ENCODE results near the gene GTPBP1. TPM values are rescaled to one million over a fixed set of nuclear protein-coding genes. Genes with fewer than 3 reads are reported as not detected.
A peak's percentile ranks its signal among the peaks of the same experiment; 100 is the strongest.

The GTPBP1 gene
- polyA plus RNA-seq, 1 experiment: 29.3 TPM

GRCh38 chr22:38698407-38699094 is 7.2 kb upstream of the GTPBP1 start:
- H3K9me3 ChIP-seq (ENCODE audit: control insufficient read depth, insufficient read depth, low read length): no peaks in the 10 kb centered on the region
- H3K4me3 ChIP-seq (ENCODE audit: low read depth, low read length): peak overlapping the region; percentile 85
- POLR2A ChIA-PET: no interaction called here
- no peak for TF ChIP-seq CTCF (IDR thresholded peaks at IDR 0.05; ENCODE audit: low read depth, low read length)
- no peak for DNase-seq (ENCODE audit: low read depth, low spot score)
- H3K27me3 ChIP-seq (ENCODE audit: control insufficient read depth, insufficient read depth, low read length): no peaks in the 10 kb centered on the region
- no peak overlapping the region for H3K27ac ChIP-seq (ENCODE audit: low read depth, low read length)
- CTCF ChIA-PET: interaction anchor here (0.6 to 3.9 kb wide), 4 partner anchors 17 to 646 kb away, joined by 3 to 22 read pairs (median 4); partner anchors contain the start of gene TOMM22

GRCh38 chr22:38699143-38699542 is 6.6 kb upstream of the GTPBP1 start:
- Histone ChIP-seq H3K4me3 (ENCODE audit: low read depth, low read length) (peak overlapping the region; percentile 85), H3K27me3 (ENCODE audit: control insufficient read depth, insufficient read depth, low read length) (no peaks in the 10 kb centered on the region), H3K27ac (ENCODE audit: low read depth, low read length) (peak overlapping the region; percentile 31), H3K9me3 (ENCODE audit: control insufficient read depth, insufficient read depth, low read length) (no peaks in the 10 kb centered on the region)
- CTCF ChIA-PET: interaction anchor here (0.6 to 3.9 kb wide), 4 partner anchors 18 to 70 kb away, joined by 3 to 22 read pairs (median 4); partner anchors contain the start of gene TOMM22
- POLR2A ChIA-PET: interaction anchor here (0.5 to 1.1 kb wide), 3 partner anchors 13 to 219 kb away, joined by 3 to 7 read pairs (median 3); partner anchors contain the start of gene TOMM22
- TF ChIP-seq CTCF (IDR thresholded peaks at IDR 0.05; ENCODE audit: low read depth, low read length): no peak
- DNase-seq (ENCODE audit: low read depth, low spot score): no peak

GRCh38 chr22:38699784-38700183 is 6.0 kb upstream of the GTPBP1 start:
- Histone ChIP-seq H3K27me3 (ENCODE audit: control insufficient read depth, insufficient read depth, low read length) (no peaks in the 10 kb centered on the region), H3K9me3 (ENCODE audit: control insufficient read depth, insufficient read depth, low read length) (no peaks in the 10 kb centered on the region), H3K27ac (ENCODE audit: low read depth, low read length) (peak overlapping the region; percentile 31), H3K4me3 (ENCODE audit: low read depth, low read length) (peak overlapping the region; percentile 85)
- ChIA-PET CTCF (interaction anchor here (1.0 to 3.9 kb wide), 2 partner anchors 18 to 25 kb away, joined by 4 to 22 read pairs; partner anchors contain the start of gene TOMM22), POLR2A (interaction anchor here (0.5 to 1.1 kb wide), 5 partner anchors 14 to 301 kb away, joined by 3 to 7 read pairs (median 3); partner anchors contain the start of gene TOMM22)
- no peak for DNase-seq (ENCODE audit: low read depth, low spot score)
- 0 out of 2 replicates have a peak, but pooled peaks have one; percentile 24 for TF ChIP-seq CTCF (IDR thresholded peaks at IDR 0.05; ENCODE audit: low read depth, low read length)

- ChIA-PET CTCF (interaction anchor here (3.9 kb wide), 1 partner anchor 19 kb away, joined by 22 read pairs; the partner anchor contains the start of gene TOMM22), POLR2A (interaction anchor here (0.7 to 1.1 kb wide), 3 partner anchors 19 to 302 kb away, joined by 3 to 7 read pairs (median 4); partner anchors contain the start of gene TOMM22)
Observed at GRCh38 chr22:38700270-38700788, 5.4 kb upstream of the GTPBP1 start.

More at GRCh38 chr22:38700270-38700788, 5.4 kb upstream of the GTPBP1 start:
- TF ChIP-seq CTCF (IDR thresholded peaks at IDR 0.05; ENCODE audit: low read depth, low read length): no peak
- no peaks in the 10 kb centered on the region for H3K27me3 ChIP-seq (ENCODE audit: control insufficient read depth, insufficient read depth, low read length)
- peak overlapping the region; percentile 78 for H3K27ac ChIP-seq (ENCODE audit: low read depth, low read length)
- H3K4me3 ChIP-seq (ENCODE audit: low read depth, low read length): peak overlapping the region; percentile 85
- no peak for DNase-seq (ENCODE audit: low read depth, low spot score)
- no peaks in the 10 kb centered on the region for H3K9me3 ChIP-seq (ENCODE audit: control insufficient read depth, insufficient read depth, low read length)

Data from AG04450 (cell line).